Stimulated activated CD8-positive, alpha-beta memory T cell treated with anti-CD3 and anti-CD28 coated beads, Interleukin-4, amount 100 ng/mL, for 4 hours (primary cell): ENCODE data around the gene PUS3.
"Not testable (repeated sequence)": the region's sequence is repeated elsewhere in the genome, so short reads cannot be mapped to it uniquely, and the experiment has no call there.

Experiments used
- DNase-seq, 2 donors: peaks; one replicate each; pipeline ENCODE4 v3.0.0-alpha.2; 2020; ENCODE audit warnings: low read depth in 2 of 2, low spot score in 1 of 2

Gene PUS3

DNA sequence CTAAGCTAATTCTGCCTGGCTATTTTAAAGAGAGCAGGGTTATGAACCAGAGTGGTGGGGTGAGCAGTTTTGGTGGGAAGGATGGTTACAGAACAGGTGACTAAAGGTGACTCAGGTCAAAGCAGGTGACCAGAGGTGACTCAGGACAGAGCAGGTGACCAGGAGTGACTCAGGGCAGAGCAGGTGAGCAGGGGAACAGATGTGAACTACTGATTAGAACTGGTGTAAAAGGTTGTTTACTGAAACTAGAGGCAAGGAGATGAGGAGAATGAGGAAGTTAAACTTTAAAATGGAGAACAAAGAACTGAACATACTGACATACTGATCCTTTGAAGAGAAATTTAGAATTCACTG, 30.9 kb downstream of the PUS3 start:
- DNase-seq, result no peak

DNA sequence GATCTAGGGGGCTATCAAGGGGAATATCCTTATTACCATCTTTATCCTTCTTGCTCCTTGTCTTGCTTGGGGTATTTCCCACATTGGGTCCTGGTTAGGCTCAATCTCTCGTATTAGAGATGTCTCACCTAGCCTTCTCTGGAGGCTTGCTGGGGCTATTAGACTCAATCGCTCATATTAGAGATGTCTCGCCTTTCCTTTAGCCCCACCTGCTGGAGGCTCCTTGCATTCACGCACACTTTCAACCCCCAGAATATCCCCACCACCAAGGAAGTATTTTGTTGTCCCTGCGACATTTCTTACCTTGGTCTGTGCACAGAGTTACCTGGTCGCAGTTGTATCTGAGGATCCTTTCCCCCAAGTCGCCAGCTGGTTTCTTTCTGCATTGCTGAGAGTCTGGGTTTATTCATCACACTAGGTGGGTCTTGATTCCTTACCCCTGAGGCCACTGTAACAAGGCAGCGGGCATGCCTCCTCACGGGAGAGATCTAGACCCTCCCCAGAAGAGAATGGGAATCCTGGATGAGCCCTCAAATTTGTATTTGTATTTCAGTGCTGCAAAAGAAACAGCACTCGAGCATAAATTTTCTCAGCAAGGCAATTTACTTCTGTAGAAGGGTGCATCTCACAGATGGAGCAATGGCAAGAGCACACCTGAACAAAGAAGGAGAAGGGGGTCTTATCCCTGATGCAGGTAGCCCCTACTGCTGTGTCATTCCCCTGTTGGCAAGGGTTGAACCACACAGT, 31.4 kb downstream of the PUS3 start:
- no peak for DNase-seq

DNA sequence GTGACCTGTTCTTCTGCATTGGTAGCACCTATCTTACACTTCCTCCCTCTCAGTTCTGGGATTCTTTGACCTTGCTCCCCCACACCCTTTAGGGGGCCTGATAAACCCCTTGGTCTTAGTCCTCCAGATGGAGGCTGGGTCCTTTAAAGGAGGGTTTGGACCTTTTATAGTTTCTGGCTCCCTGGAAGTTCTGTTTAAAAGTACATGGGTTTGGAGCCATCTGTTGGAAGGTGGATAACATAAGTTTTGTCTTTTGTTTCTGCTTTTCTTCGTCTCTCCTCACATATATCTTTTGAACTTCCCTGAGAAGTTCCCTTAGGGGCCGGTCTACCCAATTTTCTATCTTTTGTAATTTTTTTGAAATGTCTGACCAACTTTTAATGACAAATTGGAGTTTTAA, 33.5 kb downstream of the PUS3 start:
- DNase-seq, result no peak

DNA sequence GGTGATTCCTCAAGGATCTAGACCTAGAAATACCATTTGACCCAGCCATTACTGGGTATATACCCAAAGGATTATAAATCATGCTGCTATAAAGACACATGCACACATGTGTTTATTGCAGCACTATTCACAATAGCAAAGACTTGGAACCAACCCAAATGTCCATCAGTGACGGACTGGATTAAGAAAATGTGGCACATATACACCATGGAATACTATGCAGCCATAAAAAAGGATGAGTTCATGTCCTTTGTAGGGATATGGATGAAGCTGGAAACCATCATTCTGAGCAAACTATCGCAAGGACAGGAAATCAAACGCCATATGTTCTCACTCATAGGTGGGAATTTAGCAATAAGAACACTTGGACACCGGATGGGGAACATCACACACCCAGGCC, 37.7 kb downstream of the PUS3 start:
- DNase-seq, result not testable (repeated sequence)

DNA sequence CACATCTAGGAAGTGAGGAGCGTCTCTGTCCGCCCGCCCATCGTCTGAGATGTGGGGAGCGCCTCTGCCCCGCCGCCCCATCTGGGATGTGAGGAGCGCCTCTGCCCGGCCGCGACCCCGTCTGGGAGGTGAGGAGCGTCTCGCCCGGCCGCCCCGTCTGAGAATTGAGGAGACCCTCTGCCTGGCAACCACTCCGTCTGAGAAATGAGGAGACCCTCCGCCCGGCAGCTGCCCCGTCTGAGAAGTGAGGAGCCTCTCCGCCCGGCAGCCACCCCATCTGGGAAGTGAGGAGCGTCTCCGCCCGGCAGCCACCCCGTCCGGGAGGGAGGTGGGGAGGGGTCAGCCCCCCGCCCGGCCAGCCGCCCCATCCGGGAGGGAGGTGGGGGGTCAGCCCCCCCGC, 40.2 kb downstream of the PUS3 start:
- DNase-seq, result not testable (repeated sequence)

GRCh38 chr11:125857670-125858069, 45.3 kb downstream of the PUS3 start:
- not testable (repeated sequence) for DNase-seq

GRCh38 chr11:125846188-125846587, 56.8 kb downstream of the PUS3 start:
- no peak for DNase-seq
